Activated CD8-positive, alpha-beta memory T cell treated with anti-CD3 and anti-CD28 coated beads, Interleukin-2, amount 50 U/mL, for 1 hour (primary cell): ENCODE results near the gene CACNG6.

Source experiments
- DNase-seq: peaks from one replicate; pipeline ENCODE4 v3.0.0-alpha.2; 2020; ENCODE audit errors: extremely low read depth

The CACNG6 gene

DNA sequence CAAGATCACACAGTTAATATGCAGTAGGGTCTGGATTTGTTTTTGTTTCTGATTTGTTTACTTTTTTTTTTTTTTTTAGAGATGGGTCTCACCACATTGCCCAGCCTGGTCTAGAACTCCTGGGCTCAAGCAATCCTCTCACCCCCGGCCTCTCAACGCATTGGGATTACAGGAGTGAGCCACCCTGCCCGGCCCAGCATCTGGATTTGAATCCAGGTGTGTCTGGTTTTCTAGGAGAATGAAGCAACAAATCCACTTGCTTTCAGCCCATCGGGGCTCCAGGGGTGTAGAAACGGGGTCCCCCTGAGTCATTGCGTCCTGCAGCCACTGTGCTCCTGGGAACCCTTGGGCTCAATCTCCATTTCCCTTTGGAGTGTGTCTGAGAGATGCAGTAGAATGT is 22.1 kb upstream of the CACNG6 start:
- no peak for DNase-seq

- DNase-seq, result no peak
Measured at GRCh38 chr19:53971673-53972072, 19.8 kb upstream of the CACNG6 start.

GRCh38 chr19:53977429-53977990 is 13.9 kb upstream of the CACNG6 start:
- no peak for DNase-seq

DNA sequence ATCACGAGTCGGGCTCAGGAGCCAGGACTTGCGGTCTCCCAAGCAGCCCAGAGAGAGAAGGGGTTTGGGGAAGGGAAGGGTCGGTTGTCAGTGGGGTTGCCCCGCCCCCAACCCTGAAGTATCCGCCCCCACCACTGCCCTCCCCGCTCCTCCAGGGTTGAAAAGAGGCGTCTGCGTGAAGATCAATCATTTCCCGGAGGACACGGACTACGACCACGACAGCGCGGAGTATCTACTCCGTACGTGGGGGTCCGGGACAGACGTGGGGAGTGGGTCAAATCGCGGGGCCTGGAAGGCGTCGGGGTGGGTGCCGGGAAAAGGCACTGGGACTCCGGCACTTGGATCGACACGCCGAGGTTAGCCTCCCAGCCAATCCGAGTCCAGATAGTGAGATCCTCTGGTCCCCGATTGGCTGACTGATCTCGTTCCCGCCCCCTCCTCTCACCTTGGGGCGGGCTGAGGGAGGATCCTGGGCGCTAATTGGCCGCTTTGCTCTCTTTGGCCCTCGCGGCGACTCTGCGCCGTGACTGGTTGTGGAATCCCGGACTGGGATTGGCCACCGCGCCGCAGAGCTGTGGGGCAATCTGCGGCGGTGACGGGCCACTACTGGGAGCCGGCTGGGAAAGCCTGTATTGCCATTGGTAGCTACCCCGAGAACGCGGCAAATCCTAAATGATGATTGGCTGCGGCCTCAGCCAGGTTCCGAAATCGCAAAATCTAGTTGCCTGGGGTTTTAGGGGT is 13.3 kb upstream of the CACNG6 start:
- no peak for DNase-seq

DNA sequence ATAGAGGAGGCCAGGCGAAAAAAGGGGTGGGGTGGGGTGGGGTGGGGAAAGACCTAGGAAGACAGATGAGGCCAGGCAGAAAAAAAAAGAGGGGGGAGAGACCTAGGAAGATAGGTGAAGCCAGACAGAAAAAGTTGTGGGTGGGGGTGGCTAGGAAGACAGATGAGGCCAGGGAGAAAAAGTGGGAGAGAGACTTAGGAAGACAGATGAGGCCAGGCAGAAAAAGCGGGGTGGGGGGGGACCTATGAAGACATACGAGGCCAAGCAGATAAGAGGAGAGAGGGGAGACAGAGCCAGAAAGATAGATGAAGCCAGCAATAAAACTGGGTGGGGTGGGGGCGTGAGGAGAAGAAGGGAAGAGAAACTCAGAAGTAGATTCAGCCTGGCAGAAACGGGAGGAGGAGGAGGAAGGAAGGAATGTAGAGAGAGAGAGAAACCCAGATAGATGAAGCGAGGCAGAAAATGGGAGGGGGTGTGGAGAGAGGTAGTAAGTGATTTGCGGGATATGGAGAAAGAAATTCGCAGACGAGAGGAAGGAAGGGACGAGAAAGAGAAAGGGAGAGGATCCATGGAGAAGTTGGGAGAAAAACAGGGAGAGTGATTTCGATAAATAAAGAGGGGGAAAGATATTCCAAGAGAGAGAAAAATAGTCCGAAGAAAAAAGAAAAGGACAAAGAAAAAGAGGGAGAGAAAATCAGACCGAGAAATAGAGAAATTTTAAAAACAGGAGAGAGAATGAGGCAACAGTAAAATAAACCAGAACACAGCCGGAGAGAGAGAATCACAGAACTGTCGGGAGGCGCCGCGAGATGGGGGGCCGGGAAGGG is 12.2 kb upstream of the CACNG6 start:
- DNase-seq, result no peak

- DNase-seq, result no peak
Measured at GRCh38 chr19:53980539-53981375, 10.7 kb upstream of the CACNG6 start.

DNA sequence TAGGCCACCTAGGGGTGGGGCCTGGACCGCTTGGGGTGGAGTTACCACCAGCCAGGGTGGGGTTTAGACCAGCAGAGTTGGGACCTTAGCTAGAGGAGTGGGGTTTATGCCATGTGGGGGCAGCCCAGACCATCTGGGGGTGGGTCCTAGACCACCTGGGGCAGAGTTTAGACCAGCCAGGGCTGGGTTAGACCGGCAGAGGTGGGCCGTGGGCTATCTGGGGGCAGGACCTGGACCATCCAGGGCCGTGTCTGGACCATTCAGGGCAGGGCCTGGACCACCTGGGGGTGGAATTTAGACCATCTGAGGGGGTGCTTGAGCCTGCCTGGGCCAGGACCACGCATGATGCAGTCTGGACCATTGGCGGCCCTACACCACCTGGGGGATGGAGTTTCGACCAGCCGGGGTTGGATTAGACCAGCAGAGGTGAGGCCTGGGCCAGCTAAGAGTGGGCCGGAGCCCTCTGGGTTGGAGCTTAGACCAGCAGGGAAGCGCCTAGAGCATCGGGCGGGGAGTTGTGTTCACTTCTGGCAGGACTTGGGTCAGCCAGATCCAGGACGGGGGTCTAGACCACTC is 10.0 kb upstream of the CACNG6 start:
- no peak for DNase-seq

DNA sequence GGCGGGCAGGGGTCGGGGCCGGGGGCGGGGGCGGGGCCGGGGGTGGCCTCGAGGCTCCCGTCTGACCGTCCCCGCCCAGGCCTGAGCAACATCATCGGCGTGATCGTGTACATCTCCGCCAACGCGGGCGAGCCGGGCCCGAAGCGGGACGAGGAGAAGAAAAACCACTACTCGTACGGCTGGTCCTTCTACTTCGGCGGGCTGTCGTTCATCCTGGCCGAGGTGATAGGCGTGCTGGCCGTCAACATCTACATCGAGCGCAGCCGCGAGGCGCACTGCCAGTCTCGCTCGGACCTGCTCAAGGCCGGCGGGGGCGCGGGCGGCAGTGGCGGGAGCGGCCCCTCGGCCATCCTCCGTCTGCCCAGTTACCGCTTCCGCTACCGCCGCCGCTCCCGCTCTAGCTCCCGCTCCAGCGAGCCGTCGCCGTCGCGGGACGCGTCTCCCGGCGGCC is 9.4 kb upstream of the CACNG6 start:
- no peak for DNase-seq

GRCh38 chr19:53982611-53983010 is 8.8 kb upstream of the CACNG6 start:
- DNase-seq, result no peak

DNA sequence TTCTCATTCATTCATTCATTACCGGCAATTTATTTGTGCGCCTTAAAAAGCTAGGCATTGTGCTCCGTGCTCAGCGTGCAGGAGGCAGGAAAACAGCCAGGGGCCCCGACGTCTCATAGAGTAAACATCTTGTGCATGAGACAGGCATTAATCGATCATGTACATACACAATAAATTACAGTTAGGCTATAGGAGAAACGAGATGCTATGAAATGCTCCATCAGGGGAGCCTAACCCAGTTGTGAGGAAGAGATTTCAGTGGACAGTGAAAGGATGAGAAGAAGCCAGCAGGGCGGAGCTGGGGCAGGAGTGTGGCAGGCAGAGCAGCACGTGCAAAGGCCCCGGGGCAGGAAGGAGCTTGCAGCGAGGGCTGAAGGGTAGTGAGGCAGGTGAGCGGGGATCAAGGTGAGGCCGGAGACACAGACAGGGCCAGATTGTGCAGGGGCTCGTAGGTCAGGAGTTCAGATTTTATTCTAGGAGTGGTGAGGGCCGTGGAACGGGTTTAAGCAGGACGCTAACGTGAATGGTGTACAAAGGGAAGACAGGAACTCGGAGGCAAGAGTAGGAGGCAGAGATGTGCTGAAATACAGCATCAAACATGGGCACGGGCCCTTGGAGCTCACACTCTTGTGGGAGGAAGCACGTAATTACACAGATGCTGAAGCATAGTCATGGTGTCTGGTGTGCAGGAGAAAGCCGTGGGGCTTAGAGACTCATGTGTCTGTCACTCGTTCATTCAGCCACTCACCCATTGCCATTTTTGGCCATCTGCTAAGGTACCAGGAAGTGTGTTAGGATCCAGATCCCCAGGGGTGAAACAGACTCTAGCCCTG is 7.8 kb upstream of the CACNG6 start:
- DNase-seq, result no peak

DNA sequence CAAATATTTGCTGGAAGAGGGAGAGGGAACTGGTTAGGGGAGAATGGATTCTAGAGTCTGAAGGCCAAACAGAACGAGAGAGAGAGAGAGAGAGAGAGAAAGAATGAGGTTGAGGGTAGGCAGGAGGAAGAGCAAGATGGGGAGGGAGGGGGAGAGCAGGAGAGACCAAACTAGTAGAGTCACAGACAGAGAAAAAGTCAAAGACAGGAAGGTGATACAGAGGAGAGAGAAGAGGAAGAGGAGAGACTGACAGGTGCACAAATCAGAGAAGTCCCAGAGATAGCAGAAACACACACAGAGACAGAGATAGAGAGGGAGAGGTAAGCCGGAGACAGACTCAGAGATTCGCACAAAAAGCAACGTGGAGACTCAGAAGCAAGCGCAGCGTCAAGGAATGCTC is 5.6 kb upstream of the CACNG6 start:
- DNase-seq, result no peak

- DNase-seq, result no peak
Measured at GRCh38 chr19:53988981-53989380, 2.5 kb upstream of the CACNG6 start.

GRCh38 chr19:53989600-53990533 is 1.6 kb upstream of the CACNG6 start:
- DNase-seq, result no peak

DNA sequence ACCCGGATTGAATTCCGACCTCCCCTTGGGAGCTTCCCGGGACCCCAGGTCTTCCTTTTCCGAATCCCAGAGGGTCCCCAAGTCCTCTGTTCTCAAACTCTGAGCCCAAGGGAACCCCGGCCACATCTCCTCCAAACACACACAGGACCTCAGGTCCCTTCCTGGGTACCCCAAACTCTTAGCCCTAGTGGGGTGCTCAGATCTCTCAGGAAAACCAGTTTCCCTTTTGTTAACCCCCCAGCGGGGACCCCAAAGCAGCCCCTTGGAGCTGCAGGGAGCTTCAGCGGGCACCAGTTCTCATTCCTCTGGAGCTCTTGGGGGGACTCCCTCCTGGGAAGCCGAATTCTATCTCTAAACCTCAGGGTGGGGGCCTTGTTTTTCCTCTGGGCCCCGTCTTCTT is 774 bp downstream of the CACNG6 start:
- no peak for DNase-seq

DNA sequence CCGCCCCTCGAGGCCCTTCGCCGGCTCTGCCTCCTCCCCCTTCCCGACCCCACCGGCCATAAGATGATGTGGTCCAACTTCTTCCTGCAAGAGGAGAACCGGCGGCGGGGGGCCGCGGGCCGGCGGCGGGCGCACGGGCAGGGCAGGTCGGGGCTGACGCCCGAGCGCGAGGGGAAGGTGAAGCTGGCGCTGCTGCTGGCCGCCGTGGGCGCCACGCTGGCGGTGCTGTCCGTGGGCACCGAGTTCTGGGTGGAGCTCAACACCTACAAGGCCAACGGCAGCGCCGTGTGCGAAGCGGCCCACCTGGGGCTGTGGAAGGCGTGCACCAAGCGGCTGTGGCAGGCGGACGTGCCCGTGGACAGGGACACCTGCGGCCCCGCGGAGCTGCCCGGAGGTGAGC is 1.4 kb downstream of the CACNG6 start:
- no peak for DNase-seq

- no peak for DNase-seq
Measured at GRCh38 chr19:53993448-53993847, 2.0 kb downstream of the CACNG6 start.

- no peak for DNase-seq
Measured at GRCh38 chr19:53994811-53995210, 3.4 kb downstream of the CACNG6 start.

- DNase-seq, result no peak
Measured at GRCh38 chr19:53998223-53998622, 6.8 kb downstream of the CACNG6 start.

GRCh38 chr19:53999694-54000093 is 8.3 kb downstream of the CACNG6 start:
- DNase-seq, result no peak

DNA sequence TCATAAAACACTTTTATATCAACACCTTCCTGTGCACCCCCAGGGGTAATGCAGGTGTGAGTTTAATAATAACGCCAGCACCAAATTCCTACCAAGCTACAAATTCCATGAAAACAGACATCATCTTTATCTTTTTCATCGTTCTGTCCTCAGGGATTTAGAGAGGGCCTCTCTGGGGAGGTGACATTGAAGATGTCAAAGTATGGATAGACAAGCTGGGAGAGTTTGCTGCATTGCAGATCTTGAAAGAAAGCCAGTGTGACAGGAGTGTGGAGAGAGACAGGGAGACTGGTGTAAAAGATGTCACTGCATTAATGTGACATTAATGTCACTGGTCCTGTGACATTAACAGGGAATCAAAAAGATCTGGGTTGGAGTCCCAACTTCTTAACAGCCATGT is 10.1 kb downstream of the CACNG6 start:
- no peak for DNase-seq
